GM10248 (cell line): Measurements from ENCODE around the gene SLC49A3.
"Not testable (repeated sequence)": the region's sequence is repeated elsewhere in the genome, so short reads cannot be mapped to it uniquely, and the experiment has no call there.

Experiments
- CTCF ChIA-PET: fragments of 300-600 bp; sonication (Branson Sonifier 250); formaldehyde crosslinking; extraction: SDS; loops from one replicate; lab custom pipeline; 2021; ENCODE audit warnings: antibody characterized with exemption; lab: Yijun Ruan, JAX
- POLR2A ChIA-PET: fragments of 350-650 bp; sonication (Branson Sonifier 250); formaldehyde crosslinking; extraction: SDS; loops from one replicate; lab custom pipeline; 2020; ENCODE audit warnings: antibody characterized with exemption; lab: Yijun Ruan, JAX
- DNase-seq: peaks from one replicate; pipeline ENCODE4 v3.0.0; 2012; ENCODE audit errors: extremely low spot score
- CTCF ChIP-seq: IDR thresholded peaks from 2 replicates; pipeline ENCODE4 v1.5.1; 2012; ENCODE audit warnings: mild to moderate bottlenecking, low read depth; ENCODE audit errors: extremely low read depth, missing control alignments, control extremely low read depth

The SLC49A3 gene

GRCh38 chr4:636628-637159, 52.3 kb downstream of the SLC49A3 start:
- no peak for TF ChIP-seq CTCF
- DNase-seq: no peak
- ChIA-PET CTCF (no interaction called here), POLR2A (no interaction called here)

GRCh38 chr4:635851-636627, 52.9 kb downstream of the SLC49A3 start:
- ChIA-PET CTCF (no interaction called here), POLR2A (no interaction called here)
- no peak for DNase-seq
- TF ChIP-seq CTCF: no peak

GRCh38 chr4:635066-635835, 53.7 kb downstream of the SLC49A3 start:
- DNase-seq, POLR2A ChIA-PET, CTCF ChIA-PET: not testable (repeated sequence)

GRCh38 chr4:634599-634985, 54.4 kb downstream of the SLC49A3 start:
- ChIA-PET POLR2A (no interaction called here), CTCF (no interaction called here)
- no peak for TF ChIP-seq CTCF
- DNase-seq: no peak

- TF ChIP-seq CTCF: no peak
- DNase-seq: no peak
- ChIA-PET CTCF (no interaction called here), POLR2A (no interaction called here)
Observed at GRCh38 chr4:633976-634598, 54.9 kb downstream of the SLC49A3 start.

GRCh38 chr4:633406-633805, 55.5 kb downstream of the SLC49A3 start:
- CTCF ChIA-PET: no interaction called here
- TF ChIP-seq CTCF: no peak
- no peak for DNase-seq

More at GRCh38 chr4:633406-633805, 55.5 kb downstream of the SLC49A3 start:
- POLR2A ChIA-PET: no interaction called here
